Mesenchymal stem cell (in vitro differentiated cells and primary cell): ENCODE results near the gene PTPN1.

Source experiments
- DNase-seq: peaks from one replicate; pipeline ENCODE4 v3.0.0-alpha.2; 2013
- H2AFZ ChIP-seq: one replicate; pipeline ENCODE4 v1.6.1; 2013; ENCODE audit warnings: low read depth, mild to moderate bottlenecking, control low read depth, inconsistent platforms, low read length, moderate library complexity
- H2AK5ac ChIP-seq: 2 replicates; pipeline ENCODE4 v1.6.1; 2013; ENCODE audit warnings: low read length, moderate library complexity, mild to moderate bottlenecking, inconsistent platforms; ENCODE audit not compliant: severe bottlenecking
- H2BK120ac ChIP-seq: one replicate; pipeline ENCODE4 v1.6.1; 2013; ENCODE audit warnings: low read depth, mild to moderate bottlenecking, inconsistent platforms, low read length, moderate library complexity
- H2BK12ac ChIP-seq, 2 experiments: one replicate each; pipeline ENCODE4 v1.6.1; 2013; ENCODE audit warnings: inconsistent platforms in 2 of 2, low read length in 2 of 2, mild to moderate bottlenecking in 2 of 2, moderate library complexity in 2 of 2, control low read depth in 1 of 2
- H2BK15ac ChIP-seq: one replicate; pipeline ENCODE4 v1.6.1; 2013; ENCODE audit warnings: mild to moderate bottlenecking, low read depth, inconsistent platforms; ENCODE audit not compliant: poor library complexity, severe bottlenecking
- H2BK5ac ChIP-seq: 2 replicates; pipeline ENCODE4 v1.6.1; 2013; ENCODE audit warnings: low read depth, mild to moderate bottlenecking, low read length, control low read depth, inconsistent platforms; ENCODE audit not compliant: poor library complexity, severe bottlenecking
- H3K14ac ChIP-seq, 2 experiments: one replicate each; pipeline ENCODE4 v1.6.1; 2013; ENCODE audit warnings: inconsistent platforms in 2 of 2, low read length in 2 of 2, control low read depth in 1 of 2, mild to moderate bottlenecking in 1 of 2, moderate library complexity in 1 of 2
- H3K18ac ChIP-seq, 2 experiments: one replicate each; pipeline ENCODE4 v1.6.1; 2013; ENCODE audit warnings: inconsistent platforms in 2 of 2, low read length in 2 of 2, control low read depth in 1 of 2, low read depth in 1 of 2, mild to moderate bottlenecking in 1 of 2
- H3K23ac ChIP-seq, 2 experiments: one replicate each; pipeline ENCODE4 v1.6.1; 2013; ENCODE audit warnings: inconsistent platforms in 2 of 2, low read length in 2 of 2, mild to moderate bottlenecking in 2 of 2, moderate library complexity in 2 of 2, control low read depth in 1 of 2
- H3K27ac ChIP-seq: 2 replicates; pipeline ENCODE4 v1.5.1; 2013; ENCODE audit warnings: mild to moderate bottlenecking, moderate library complexity, low read length, control low read depth, inconsistent platforms; ENCODE audit not compliant: poor library complexity, severe bottlenecking
- H3K27me3 ChIP-seq, 2 experiments: 2 replicates each; pipeline versions ENCODE4 v1.6.1 to v1.7.0; 2013; ENCODE audit warnings: low read length in 2 of 2, mild to moderate bottlenecking in 2 of 2, moderate library complexity in 2 of 2, control low read depth in 1 of 2, inconsistent platforms in 1 of 2; ENCODE audit not compliant: control insufficient read depth in 1 of 2, insufficient read depth in 1 of 2
- H3K36me3 ChIP-seq, 2 experiments: 2 replicates each; pipeline versions ENCODE4 v1.6.1 to v1.7.0; 2013; ENCODE audit warnings: low read length in 2 of 2, control low read depth in 1 of 2, inconsistent platforms in 1 of 2, low read depth in 1 of 2, mild to moderate bottlenecking in 1 of 2; ENCODE audit not compliant: insufficient read depth in 2 of 2, control insufficient read depth in 1 of 2
- H3K4ac ChIP-seq, 2 experiments: one replicate each; pipeline ENCODE4 v1.6.1; 2013; ENCODE audit warnings: inconsistent platforms in 2 of 2, low read length in 2 of 2, mild to moderate bottlenecking in 2 of 2, moderate library complexity in 2 of 2, control low read depth in 1 of 2, low read depth in 1 of 2
- H3K4me1 ChIP-seq: 2 replicates; pipeline ENCODE4 v1.6.1; 2013; ENCODE audit warnings: low read depth, low read length, control low read depth; ENCODE audit not compliant: control insufficient read depth, insufficient read depth
- H3K4me2 ChIP-seq: 2 replicates; pipeline ENCODE4 v1.6.1; 2013; ENCODE audit warnings: low read length, mild to moderate bottlenecking, inconsistent platforms; ENCODE audit not compliant: poor library complexity, severe bottlenecking
- H3K4me3 ChIP-seq, 2 experiments: 2 replicates each; pipeline versions ENCODE4 v1.5.1 to v1.7.0; 2013; ENCODE audit warnings: low read length in 2 of 2, mild to moderate bottlenecking in 2 of 2, control low read depth in 1 of 2, low read depth in 1 of 2; ENCODE audit not compliant: insufficient read depth in 1 of 2
- H3K79me1 ChIP-seq: replicated peaks from 2 replicates; pipeline ENCODE4 v1.6.1; 2013; ENCODE audit warnings: mild to moderate bottlenecking, control low read depth, low read length, inconsistent platforms; ENCODE audit not compliant: poor library complexity, severe bottlenecking
- H3K9ac ChIP-seq: 2 replicates; pipeline ENCODE4 v1.7.0; 2013; ENCODE audit warnings: mild to moderate bottlenecking, low read length, moderate library complexity
- H3K9me3 ChIP-seq: 2 replicates; pipeline ENCODE4 v1.7.0; 2013; ENCODE audit warnings: mild to moderate bottlenecking, low read length; ENCODE audit not compliant: control insufficient read depth
- H4K8ac ChIP-seq: one replicate; pipeline ENCODE4 v1.6.1; 2013; ENCODE audit warnings: inconsistent platforms, mild to moderate bottlenecking, low read length, moderate library complexity
- H4K91ac ChIP-seq: one replicate; pipeline ENCODE4 v1.6.1; 2013; ENCODE audit warnings: mild to moderate bottlenecking, low read length, inconsistent platforms
- WGBS: methylation state at CpG from one replicate; pipeline ENCODE4 v1.1.7; 2013; ENCODE audit warnings: mixed read lengths; 5-methylcytosine and 5-hydroxymethylcytosine counted together

The PTPN1 gene

DNA sequence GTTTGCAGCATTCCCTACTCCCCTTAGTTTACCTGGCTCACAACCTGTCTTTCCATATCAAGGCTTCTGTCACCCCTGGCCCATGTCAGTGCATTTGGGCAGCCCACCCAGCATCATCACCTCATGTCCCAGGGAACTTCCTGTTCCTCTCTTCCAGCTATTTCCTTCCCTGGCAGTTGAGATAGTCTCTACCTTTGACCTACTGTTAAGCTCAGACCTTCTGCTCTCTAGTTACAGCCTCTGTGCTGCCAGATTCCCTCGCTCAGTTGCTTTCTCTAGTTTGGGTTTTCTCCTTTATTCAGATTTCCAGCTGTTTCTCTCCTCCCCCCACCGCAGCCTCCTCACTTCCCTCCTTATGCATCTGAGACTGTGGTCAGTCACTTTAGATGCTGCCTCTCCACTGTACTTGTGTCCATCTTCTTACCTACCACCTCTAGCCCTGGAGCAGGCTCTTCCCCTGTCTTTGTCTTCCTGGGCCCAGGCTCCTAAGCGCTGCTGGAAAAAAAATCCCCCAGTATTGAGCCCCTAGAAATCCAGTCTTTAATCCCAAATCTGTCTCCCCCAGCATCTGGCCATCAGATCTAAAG, 16.3 kb downstream of the PTPN1 start:
- peak overlapping the region in 1 of 2 experiments; percentile 72 for H3K23ac ChIP-seq
- peaks cover 0 to 7% of the 10 kb centered on the region in 2 experiments for H3K36me3 ChIP-seq
- H3K4me3 ChIP-seq, result no peak overlapping the region
- peak overlapping the region in 1 of 2 experiments; percentile 78 for H2BK12ac ChIP-seq
- H3K27me3 ChIP-seq, result no peaks in the 10 kb centered on the region
- no peak overlapping the region for H4K8ac ChIP-seq
- no peaks in the 10 kb centered on the region for H3K9me3 ChIP-seq
- no peak overlapping the region for H3K9ac ChIP-seq
- H2AFZ ChIP-seq, result no peak overlapping the region
- peak overlapping the region; percentile 57 for H2AK5ac ChIP-seq
- WGBS, result 85% methylated on average over 3 of the region's 3 CpGs
- H2BK15ac ChIP-seq, result no peak overlapping the region
- no peak overlapping the region for H2BK120ac ChIP-seq
- no peak overlapping the region for H3K4ac ChIP-seq
- H3K4me1 ChIP-seq, result peaks cover 22% of the 10 kb centered on the region
- peak overlapping the region; percentile 24 for H3K27ac ChIP-seq
- no peak for DNase-seq
- no peak overlapping the region for H3K14ac ChIP-seq
- peak overlapping the region in 1 of 2 experiments; percentile 70 for H3K18ac ChIP-seq
- H4K91ac ChIP-seq, result no peak overlapping the region
- no peaks in the 10 kb centered on the region for H3K79me1 ChIP-seq
- H2BK5ac ChIP-seq, result no peak overlapping the region
- no peak overlapping the region for H3K4me2 ChIP-seq

- 60% methylated on average over 9 of the region's 9 CpGs for WGBS
- Histone ChIP-seq H3K23ac (no peak overlapping the region), H3K27ac (peak overlapping the region; percentile 24), H3K27me3 (no peaks in the 10 kb centered on the region), H3K9ac (no peak overlapping the region), H2BK120ac (no peak overlapping the region), H2BK5ac (no peak overlapping the region), H3K4me3 (no peak overlapping the region), H3K9me3 (no peaks in the 10 kb centered on the region), H2AK5ac (peak overlapping the region; percentile 57), H2BK15ac (no peak overlapping the region), H3K4me2 (no peak overlapping the region), H3K79me1 (no peaks in the 10 kb centered on the region), H3K18ac (peak overlapping the region in 1 of 2 experiments; percentile 11), H2AFZ (no peak overlapping the region), H3K36me3 (peaks cover 0 to 7% of the 10 kb centered on the region in 2 experiments), H4K8ac (no peak overlapping the region), H3K4ac (no peak overlapping the region), H3K4me1 (peaks cover 24% of the 10 kb centered on the region), H3K14ac (no peak overlapping the region), H4K91ac (no peak overlapping the region), H2BK12ac (peak overlapping the region in 1 of 2 experiments; percentile 78)
- no peak for DNase-seq
These were observed 17.0 kb downstream of the PTPN1 start for GRCh38 chr20:50527068-50527605.

GRCh38 chr20:50528129-50528528, 17.9 kb downstream of the PTPN1 start:
- Histone ChIP-seq H4K91ac (no peak overlapping the region), H2BK12ac (no peak overlapping the region), H3K9me3 (no peaks in the 10 kb centered on the region), H3K4me2 (no peak overlapping the region), H3K27ac (no peak overlapping the region), H3K18ac (no peak overlapping the region), H3K27me3 (no peaks in the 10 kb centered on the region), H3K4ac (no peak overlapping the region), H3K4me1 (peaks cover 27% of the 10 kb centered on the region), H2BK5ac (no peak overlapping the region), H2BK15ac (no peak overlapping the region), H3K79me1 (no peaks in the 10 kb centered on the region), H3K4me3 (no peak overlapping the region), H3K14ac (no peak overlapping the region), H3K23ac (no peak overlapping the region), H3K36me3 (peaks cover 0 to 5% of the 10 kb centered on the region in 2 experiments), H2BK120ac (no peak overlapping the region), H3K9ac (no peak overlapping the region), H2AFZ (no peak overlapping the region), H2AK5ac (no peak overlapping the region), H4K8ac (no peak overlapping the region)
- 86% methylated on average over 4 of the region's 6 CpGs for WGBS
- DNase-seq, result no peak

GRCh38 chr20:50528804-50529351, 18.7 kb downstream of the PTPN1 start:
- H3K4ac ChIP-seq, result no peak overlapping the region
- H3K23ac ChIP-seq, result no peak overlapping the region
- no peaks in the 10 kb centered on the region for H3K36me3 ChIP-seq
- H3K79me1 ChIP-seq, result no peaks in the 10 kb centered on the region
- no peaks in the 10 kb centered on the region for H3K9me3 ChIP-seq
- WGBS, result 88% methylated on average over 6 of the region's 6 CpGs
- no peak overlapping the region for H2BK15ac ChIP-seq
- H4K91ac ChIP-seq, result no peak overlapping the region
- no peak overlapping the region for H3K4me3 ChIP-seq
- no peak overlapping the region for H3K27ac ChIP-seq
- H3K4me2 ChIP-seq, result no peak overlapping the region
- H3K4me1 ChIP-seq, result peaks cover 32% of the 10 kb centered on the region
- no peak overlapping the region for H2BK120ac ChIP-seq
- H3K18ac ChIP-seq, result no peak overlapping the region
- no peak overlapping the region for H2BK12ac ChIP-seq
- H4K8ac ChIP-seq, result no peak overlapping the region
- no peak overlapping the region for H2BK5ac ChIP-seq
- H3K9ac ChIP-seq, result peak overlapping the region; percentile 49
- peak overlapping the region; percentile 49 for H2AK5ac ChIP-seq
- no peaks in the 10 kb centered on the region for H3K27me3 ChIP-seq
- H3K14ac ChIP-seq, result no peak overlapping the region
- no peak overlapping the region for H2AFZ ChIP-seq
- DNase-seq, result no peak
